H1 (cell line): ENCODE results near the gene AKAP7. TPM values are rescaled to one million over a fixed set of nuclear protein-coding genes. Genes with fewer than 3 reads are reported as not detected.

Experiments
- ATF2 ChIP-seq: IDR thresholded peaks from 2 replicates; pipeline ENCODE4 v1.6.1; 2012; ENCODE audit warnings: low read length, inconsistent platforms
- BCL11A ChIP-seq, 2 experiments: IDR thresholded peaks; one replicate each; pipeline ENCODE4 v1.6.1; 2011; ENCODE audit warnings: low read depth in 2 of 2, low read length in 2 of 2, mild to moderate bottlenecking in 2 of 2
- CBX5 ChIP-seq: fragments of 300-800, 300-1000 bp; sonication (generic); IDR thresholded peaks from 2 replicates; pipeline ENCODE4 v1.7.1; 2016; ENCODE audit warnings: antibody characterized with exemption, low read length, low read depth
- CEBPB ChIP-seq: IDR thresholded peaks from 2 replicates; pipeline ENCODE4 v1.6.1; 2012; ENCODE audit warnings: low read depth, low read length
- CHD1 ChIP-seq: IDR thresholded peaks from 2 replicates; pipeline ENCODE4 v1.6.1; 2012; ENCODE audit warnings: low read depth, low read length, improper control_type of control experiment
- CTBP2 ChIP-seq: IDR thresholded peaks from 2 replicates; pipeline ENCODE4 v1.7.0; 2011; ENCODE audit warnings: borderline replicate concordance, mild to moderate bottlenecking, moderate library complexity, mixed read lengths, low read length; ENCODE audit not compliant: insufficient read depth, insufficient read length
- EZH2 ChIP-seq: fragments of 200-600 bp; sonication (generic); IDR thresholded peaks from 2 replicates; pipeline ENCODE4 v1.7.1; 2012; ENCODE audit warnings: low read depth, mild to moderate bottlenecking, moderate library complexity, low read length, inconsistent platforms; ENCODE audit not compliant: severe bottlenecking
- FOSL1 ChIP-seq: IDR thresholded peaks from 2 replicates; pipeline ENCODE4 v1.6.1; 2011; ENCODE audit warnings: mild to moderate bottlenecking, low read depth, low read length, moderate library complexity; ENCODE audit not compliant: insufficient read depth
- HDAC6 ChIP-seq: IDR thresholded peaks from one replicate; pipeline ENCODE4 v1.7.1; 2012; ENCODE audit warnings: low read depth, mild to moderate bottlenecking, inconsistent platforms, low read length, moderate library complexity
- NANOG ChIP-seq: IDR thresholded peaks from 2 replicates; pipeline ENCODE4 v1.6.1; 2011; ENCODE audit warnings: low read length, low read depth, mild to moderate bottlenecking, inconsistent platforms; ENCODE audit not compliant: insufficient read depth, poor library complexity, severe bottlenecking
- NRF1 ChIP-seq: IDR thresholded peaks from 2 replicates; pipeline ENCODE4 v1.6.1; 2011; ENCODE audit warnings: mild to moderate bottlenecking, low read depth, low read length, improper control_type of control experiment
- POU5F1 ChIP-seq: IDR thresholded peaks from 2 replicates; pipeline ENCODE4 v1.6.1; 2011; ENCODE audit warnings: low read depth, mild to moderate bottlenecking, low read length, moderate library complexity
- RAD21 ChIP-seq, 2 experiments: IDR thresholded peaks in 1 of 2; conservative IDR thresholded peaks in 1 of 2; 2 replicates each; pipeline ENCODE4 v1.6.1; 2011; ENCODE audit warnings: low read depth in 2 of 2, low read length in 2 of 2, improper control_type of control experiment in 1 of 2, inconsistent platforms in 1 of 2, mild to moderate bottlenecking in 1 of 2, moderate library complexity in 1 of 2
- RBBP5 ChIP-seq: IDR thresholded peaks from 2 replicates; pipeline ENCODE4 v1.7.1; 2012; ENCODE audit warnings: low read depth, mild to moderate bottlenecking, inconsistent platforms, low read length, moderate library complexity, borderline replicate concordance
- RXRA ChIP-seq: IDR thresholded peaks from 2 replicates; pipeline ENCODE4 v1.6.1; 2011; ENCODE audit warnings: low read depth, mild to moderate bottlenecking, low read length, moderate library complexity; ENCODE audit not compliant: insufficient read depth
- SP1 ChIP-seq: IDR thresholded peaks from 2 replicates; pipeline ENCODE4 v1.6.1; 2011; ENCODE audit warnings: low read depth, low read length
- SP4 ChIP-seq: IDR thresholded peaks from 2 replicates; pipeline ENCODE4 v1.6.1; 2012; ENCODE audit warnings: low read length, inconsistent platforms
- TAF1 ChIP-seq: IDR thresholded peaks from 2 replicates; pipeline ENCODE4 v1.6.1; 2011; ENCODE audit warnings: mild to moderate bottlenecking, low read depth, low read length
- TBP ChIP-seq: IDR thresholded peaks from 2 replicates; pipeline ENCODE4 v1.6.1; 2011; ENCODE audit warnings: low read depth, low read length, improper control_type of control experiment
- TEAD4 ChIP-seq: IDR thresholded peaks from 2 replicates; pipeline ENCODE4 v1.6.1; 2012; ENCODE audit warnings: low read depth, low read length, inconsistent platforms, mixed read lengths
- polyA plus RNA-seq, 7 experiments: library from polyadenylated mRNA; depleted of rRNA in 3 of 7; stranded (reverse) in 5 of 7; unstranded in 2 of 7; fragments of >200 nt in 5 of 7; fragments of 200-250 nt in 2 of 7; gene quantifications; 1 replicate in 5 of 7; 2 replicates in 1 of 7; 4 replicates in 1 of 7; pipeline versions ENCODE4 v1.2.1 to v1.2.3, GENCODE V29; 2011 to 2013; ENCODE audit warnings: missing spikeins in 2 of 7, mixed read lengths in 2 of 7
- total RNA-seq: library from RNA; stranded (reverse); fragmentation: NEBNext Ultra II Directional; extraction: Animal tissue kit (Norgen Biotek cat#: 25700); gene quantifications from 2 replicates; pipeline ENCODE4 v1.2.1, GENCODE V29; 2021
- TF ChIP-seq, protein P1 (sequence below): IDR thresholded peaks from 2 replicates; pipeline ENCODE4 v1.6.1; 2011; ENCODE audit warnings: low read length, improper control_type of control experiment

AKAP7 gene
- total and polyA plus RNA-seq, 2 of the 8 experiments (the other 6 are each of a cell fraction or from before 2014, with no cell fraction given): 4.7 to 16.9 TPM

- TF ChIP-seq ATF2 (no peak), TAF1 (peak; percentile 77; the same call in 1 of the 2 replicates), CHD1 (no peak), RAD21 (IDR thresholded peaks at IDR 0.05 in 1 of 2, conservative IDR thresholded peaks at IDR 0.05 in 1 of 2; ENCODE audit: low read depth in 2 of 2, low read length in 2 of 2) (peak; percentile 6 to 28; a peak in 2 of 4 replicates), RBBP5 (no peak; the same call in 1 of the 2 replicates), SP1 (no peak), CBX5 (no peak), RXRA (no peak), CEBPB (no peak), HDAC6 (no peak), FOSL1 (no peak), BCL11A (IDR thresholded peaks at IDR 0.05; ENCODE audit: low read depth in 2 of 2, low read length in 2 of 2) (no peak), CTBP2 (no peak), NRF1 (no peak), TBP (peak; percentile 62; the same call in 1 of the 2 replicates), TEAD4 (0 out of 2 replicates have a peak, but pooled peaks have one; percentile 27), EZH2 (no peak), POU5F1 (no peak), NANOG (no peak), SP4 (no peak)
- TF ChIP-seq, protein P1, sequence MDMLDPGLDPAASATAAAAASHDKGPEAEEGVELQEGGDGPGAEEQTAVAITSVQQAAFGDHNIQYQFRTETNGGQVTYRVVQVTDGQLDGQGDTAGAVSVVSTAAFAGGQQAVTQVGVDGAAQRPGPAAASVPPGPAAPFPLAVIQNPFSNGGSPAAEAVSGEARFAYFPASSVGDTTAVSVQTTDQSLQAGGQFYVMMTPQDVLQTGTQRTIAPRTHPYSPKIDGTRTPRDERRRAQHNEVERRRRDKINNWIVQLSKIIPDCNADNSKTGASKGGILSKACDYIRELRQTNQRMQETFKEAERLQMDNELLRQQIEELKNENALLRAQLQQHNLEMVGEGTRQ: no peak
Measured at GRCh38 chr6:131135244-131136020, at the start of gene AKAP7 (continued).
